Renal cortical epithelial cell (primary cell): ENCODE measurements around the gene PRR33. TPM values are rescaled to one million over a fixed set of nuclear protein-coding genes. Genes with fewer than 3 reads are reported as not detected.

Source experiments
- DNase-seq: peaks from one replicate; pipeline ENCODE4 v3.0.0-alpha.2; 2011; ENCODE audit warnings: low read depth
- total RNA-seq: library from RNA; depleted of rRNA; stranded (reverse); fragments of >200 nt; gene quantifications from 2 replicates; pipeline ENCODE4 v1.2.3, GENCODE V29; 2014

Gene PRR33
- total RNA-seq, 1 donor from 2014 or later = not detected

DNA sequence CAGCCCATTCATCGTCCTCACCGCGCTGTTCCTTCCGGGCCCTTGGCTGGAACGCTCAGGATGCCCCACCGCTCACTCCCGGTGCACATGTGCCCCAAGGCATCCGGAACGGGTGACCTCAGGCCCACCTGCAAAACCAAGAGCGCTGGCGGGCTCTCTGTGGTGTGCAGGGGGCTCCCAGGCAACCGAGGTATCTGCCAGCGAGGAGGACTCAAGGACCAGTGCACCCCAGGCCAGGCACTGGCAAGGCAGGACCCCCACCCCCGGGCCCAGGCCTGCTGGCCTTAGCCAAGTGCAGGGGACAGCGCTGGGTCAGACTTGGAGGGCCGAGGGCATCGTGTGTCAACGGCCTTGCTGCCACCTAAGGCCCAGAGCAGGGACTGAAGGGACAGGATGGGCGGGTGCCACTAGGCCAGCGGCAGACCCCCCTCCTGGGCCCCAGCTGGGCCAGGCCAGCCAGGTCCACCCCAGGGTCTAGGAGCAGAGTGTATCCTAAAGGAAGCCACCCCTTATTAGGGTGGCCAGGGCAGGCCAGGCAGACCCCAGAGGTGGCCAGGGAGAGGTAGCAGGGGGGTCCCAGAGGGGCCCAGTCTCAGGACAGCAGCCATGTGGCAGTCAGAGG lies 36.3 kb upstream of the PRR33 start:
- no peak for DNase-seq

DNA sequence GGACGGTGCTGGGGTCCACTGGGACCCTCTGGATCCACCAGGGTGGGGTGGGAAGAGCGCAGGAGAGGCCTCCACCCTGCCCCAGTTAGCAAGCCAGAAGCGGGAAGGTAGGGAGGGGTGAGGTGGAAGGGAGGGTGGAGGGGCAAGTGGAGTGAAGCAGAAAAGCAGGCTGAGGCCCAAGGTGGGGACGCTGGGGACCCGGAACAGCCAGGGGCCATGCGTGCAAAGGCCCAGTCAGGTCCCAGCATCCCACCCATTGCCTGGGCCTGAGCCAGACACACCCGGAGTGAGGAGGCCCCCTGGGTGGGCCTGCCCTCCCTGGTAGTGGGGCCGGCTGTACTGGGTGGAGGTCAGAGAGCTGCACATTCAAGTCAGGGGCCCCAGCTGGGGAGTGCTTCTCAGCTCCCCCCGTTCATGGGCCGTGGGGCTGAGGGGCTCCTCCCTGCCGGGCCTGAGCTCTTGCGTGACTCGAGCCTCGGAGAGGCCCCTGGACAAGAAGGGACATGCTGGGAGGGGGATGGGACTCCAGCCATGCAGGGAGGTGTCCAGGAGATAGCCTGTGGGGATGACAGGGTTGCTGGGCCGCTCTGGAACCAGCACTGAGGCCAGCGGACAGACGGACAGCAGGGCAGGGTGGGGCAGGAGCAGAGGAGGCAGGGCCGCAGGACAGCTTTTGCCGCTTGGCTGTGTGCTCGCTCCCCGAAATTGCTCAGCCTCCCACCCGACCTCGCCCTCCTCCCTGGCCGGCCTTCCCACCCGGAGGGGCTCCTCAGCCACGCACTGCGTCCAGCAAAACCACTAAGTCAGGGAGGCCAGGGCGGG lies 35.5 kb upstream of the PRR33 start:
- DNase-seq = no peak

DNA sequence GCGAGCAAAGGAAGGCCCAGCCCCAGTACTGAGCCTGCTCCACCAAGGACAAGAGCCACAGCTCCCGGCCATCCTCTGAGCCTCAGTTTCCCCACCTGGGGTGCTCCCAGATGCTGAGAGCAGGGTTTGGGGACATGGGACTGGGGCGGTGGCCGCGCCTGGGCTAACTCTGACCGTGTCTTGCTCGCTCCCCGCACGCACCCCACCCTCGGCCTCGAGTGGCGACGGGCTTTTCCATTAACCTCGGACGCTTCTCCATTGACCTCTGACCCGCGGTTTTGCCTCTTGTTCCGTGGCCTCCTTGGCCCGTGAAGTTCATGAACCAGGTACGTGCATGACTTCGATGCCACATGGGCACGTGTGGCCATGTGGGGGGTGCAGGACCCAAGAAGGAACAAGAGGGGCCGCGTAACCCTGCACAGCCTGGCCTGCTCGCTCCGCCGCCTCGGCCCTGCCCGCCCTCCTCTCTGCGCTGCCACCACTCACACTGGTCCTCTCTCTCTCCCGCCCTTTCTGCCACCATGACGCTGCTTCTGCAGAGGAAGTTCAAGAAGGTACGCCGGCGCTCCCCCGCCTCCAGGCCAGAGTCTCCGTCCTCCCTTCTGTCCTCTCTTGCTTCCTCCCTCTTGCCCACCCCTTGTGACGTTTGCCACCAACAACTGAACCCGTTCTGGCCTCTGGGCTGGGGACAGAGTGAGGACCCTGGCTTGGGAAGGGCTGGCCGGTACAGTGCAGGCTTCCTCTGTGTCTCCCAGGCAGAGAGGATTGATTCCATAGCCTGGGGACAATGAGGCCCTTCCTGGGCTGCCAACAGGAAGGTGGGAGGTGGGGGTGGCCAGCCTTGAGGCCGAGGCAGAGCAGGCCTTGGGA lies 34.7 kb upstream of the PRR33 start:
- DNase-seq = no peak

DNA sequence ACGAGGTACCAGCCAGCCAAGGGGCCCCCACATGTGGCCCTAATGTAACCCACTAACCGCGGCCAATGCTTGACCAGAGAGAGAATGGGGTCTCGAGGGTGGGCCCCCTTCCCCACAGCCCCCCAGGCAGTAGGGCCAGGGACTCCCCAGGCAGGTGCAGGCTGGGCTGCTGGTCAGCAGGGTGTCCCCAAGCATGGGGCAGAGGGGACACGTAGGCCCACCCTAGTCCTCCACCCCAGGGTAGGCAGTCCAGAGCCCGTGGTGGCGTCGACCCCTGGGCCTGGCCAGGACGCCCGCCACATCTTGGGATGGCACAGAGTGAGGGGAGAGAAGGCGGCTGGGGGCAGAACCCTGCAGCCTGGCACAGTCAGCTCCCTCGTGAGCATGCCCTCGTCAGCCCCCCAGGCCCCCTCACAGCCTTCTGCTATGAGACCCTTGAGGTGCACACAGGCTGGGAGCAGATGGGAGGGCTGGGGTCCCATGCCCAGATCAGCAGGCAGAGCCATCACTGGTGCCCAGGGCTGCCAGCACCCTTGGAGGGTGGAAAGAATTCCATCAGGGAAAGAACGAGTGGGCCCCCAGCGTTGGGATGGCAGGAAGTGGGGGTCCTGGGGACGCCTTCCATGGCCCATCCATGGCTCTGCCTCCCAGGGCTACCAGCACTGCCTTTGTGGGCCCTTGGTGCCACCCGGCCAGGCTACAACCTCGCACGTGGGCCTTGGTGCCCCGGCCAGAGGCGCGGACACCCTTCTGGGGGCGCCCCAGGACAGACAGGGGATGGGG lies 33.9 kb upstream of the PRR33 start:
- no peak for DNase-seq

DNA sequence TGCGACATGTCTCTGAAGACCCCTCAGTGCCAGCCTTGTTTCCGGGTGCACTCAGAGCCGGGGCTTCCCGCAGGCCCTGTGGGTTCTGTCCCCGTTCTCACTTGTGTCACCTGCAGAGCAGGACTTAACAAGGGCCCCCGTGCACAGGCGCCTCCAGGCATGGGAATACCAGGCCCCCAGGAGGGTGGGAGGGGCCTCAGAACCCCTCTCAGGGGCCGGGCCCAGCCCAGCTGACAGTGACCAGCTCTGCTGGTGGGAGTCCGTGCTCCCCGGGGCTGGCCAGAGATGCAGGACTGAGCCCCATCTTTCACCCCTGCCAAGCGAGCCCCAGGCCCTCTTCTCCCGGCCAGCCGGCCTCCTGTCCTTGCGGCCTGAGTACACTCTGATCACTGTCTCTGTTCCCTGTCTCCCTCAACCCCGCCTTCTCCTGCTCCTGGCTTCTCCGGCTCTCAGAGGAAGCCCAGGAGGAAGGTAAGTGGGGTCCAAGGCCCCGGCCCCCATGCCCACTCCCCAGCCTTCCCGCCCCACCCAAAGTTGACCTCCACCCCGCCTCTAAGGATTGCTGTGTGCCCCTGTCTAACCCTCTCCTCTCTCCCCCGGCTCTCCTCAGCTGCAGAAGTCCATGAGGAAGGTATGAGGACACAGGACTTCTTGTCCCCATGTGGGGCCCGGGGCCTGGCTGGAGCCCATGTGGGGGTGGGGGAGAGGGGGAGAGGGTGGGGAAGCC lies 33.1 kb upstream of the PRR33 start:
- DNase-seq = no peak

DNA sequence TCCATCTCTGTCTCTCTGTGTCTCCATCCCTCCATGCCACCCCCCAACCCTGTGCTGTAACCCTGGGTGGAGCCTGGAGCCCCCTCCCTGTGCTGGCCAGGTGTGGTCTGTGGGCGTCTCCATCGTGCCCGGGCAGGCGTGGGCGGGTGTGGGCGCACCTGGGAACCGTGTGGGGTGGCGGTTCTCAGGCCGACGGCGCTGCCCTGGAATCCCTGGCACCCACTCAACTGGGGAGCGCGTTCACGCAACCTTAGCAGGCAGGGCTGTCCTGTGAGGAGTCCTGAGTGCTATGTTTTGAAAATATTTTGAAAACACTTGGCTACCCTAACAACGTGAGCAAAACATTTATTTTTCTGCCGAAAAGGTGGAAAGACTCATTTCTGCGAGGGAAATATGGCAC lies 32.5 kb upstream of the PRR33 start:
- no peak for DNase-seq

DNA sequence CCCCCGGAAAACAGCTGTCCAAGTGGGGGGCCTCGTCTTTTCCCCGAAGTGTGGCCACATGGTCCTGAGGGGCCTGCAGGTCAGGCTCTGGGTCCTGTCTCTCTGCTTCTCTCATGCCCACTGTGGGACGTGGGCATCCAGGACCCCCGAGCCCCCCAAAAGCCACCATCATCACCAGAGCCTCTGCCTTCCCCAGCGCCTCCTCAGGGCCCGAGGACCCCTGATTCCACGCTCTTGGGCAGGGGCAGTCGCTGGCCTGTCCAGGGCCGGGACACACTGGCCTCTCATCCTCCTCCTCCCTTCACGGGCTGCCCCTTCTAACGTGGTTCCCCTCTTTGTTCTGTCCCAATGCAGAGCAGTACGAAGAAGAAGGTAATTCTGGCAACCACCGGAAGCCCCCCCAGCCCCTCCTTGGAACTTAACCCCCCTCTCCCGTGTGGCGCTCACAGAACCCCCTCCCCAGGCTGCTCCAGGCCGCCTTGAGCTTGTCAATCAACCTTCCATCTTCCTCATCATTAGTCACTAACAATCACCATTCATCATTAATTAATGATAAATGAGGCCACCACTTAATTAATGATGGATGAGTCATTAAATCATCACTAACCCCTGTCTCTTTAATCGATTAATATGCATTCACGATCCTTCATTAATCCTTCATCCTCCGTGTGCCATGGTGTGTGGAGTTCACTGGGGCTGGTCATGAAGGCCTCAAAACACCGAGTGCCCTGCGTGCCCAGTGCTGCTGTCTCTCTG lies 31.7 kb upstream of the PRR33 start:
- no peak for DNase-seq

DNA sequence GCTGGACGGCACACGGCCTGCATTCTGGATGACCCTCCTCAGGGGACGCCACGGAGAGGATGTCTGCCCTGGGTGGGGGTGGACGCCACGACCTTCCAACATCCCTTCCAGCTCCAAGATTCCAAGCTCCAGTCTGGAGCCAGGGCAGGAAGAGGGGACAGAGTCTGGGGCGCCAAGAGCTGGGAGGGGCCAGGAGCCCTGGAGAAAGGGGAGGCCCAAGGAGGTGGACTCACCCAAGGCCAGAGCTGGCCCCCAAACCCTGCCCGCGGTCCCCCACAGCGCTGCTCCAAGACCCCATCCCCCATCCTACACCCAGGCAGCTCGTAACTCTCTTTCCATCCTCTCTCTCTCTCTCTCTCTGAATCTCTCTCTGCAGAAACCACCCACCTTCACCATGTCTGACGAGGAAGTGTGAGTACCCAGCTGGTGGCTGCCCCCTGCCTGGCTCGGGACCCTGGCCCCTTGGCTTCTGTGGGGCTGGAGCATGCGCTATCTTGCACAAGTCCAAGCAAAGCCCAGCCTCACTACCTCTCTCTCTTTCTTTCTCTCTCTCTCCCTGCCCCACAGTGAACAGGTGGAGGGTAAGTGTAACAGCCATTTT lies 30.9 kb upstream of the PRR33 start:
- no peak for DNase-seq

DNA sequence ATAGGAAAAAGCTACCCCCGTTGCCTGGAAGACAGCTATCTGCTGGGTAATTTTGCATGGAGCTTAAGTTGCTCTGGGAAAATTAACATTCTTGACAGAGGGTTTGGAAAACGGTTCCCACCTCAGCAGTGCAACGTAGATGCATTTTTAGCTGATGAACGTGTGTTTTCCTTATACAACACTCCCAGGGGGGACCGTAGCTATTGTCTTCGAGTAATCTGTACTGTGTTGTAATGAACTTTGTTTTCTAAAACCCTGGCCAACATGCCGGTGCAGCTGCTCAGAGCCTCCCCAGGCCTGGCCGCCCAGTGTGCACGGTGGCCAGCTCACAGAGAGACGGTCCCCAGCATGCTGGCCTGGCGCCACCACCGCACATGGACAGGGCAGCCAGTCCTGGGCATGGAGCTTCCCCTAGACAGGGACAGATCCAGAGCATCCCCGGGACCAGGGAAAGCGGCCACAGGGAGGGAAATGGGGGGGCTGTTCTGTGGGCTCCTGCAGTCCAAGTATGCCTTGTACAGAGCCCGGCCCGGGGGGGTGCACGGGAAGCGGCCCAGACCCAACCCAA lies 30.0 kb upstream of the PRR33 start:
- DNase-seq = no peak

DNA sequence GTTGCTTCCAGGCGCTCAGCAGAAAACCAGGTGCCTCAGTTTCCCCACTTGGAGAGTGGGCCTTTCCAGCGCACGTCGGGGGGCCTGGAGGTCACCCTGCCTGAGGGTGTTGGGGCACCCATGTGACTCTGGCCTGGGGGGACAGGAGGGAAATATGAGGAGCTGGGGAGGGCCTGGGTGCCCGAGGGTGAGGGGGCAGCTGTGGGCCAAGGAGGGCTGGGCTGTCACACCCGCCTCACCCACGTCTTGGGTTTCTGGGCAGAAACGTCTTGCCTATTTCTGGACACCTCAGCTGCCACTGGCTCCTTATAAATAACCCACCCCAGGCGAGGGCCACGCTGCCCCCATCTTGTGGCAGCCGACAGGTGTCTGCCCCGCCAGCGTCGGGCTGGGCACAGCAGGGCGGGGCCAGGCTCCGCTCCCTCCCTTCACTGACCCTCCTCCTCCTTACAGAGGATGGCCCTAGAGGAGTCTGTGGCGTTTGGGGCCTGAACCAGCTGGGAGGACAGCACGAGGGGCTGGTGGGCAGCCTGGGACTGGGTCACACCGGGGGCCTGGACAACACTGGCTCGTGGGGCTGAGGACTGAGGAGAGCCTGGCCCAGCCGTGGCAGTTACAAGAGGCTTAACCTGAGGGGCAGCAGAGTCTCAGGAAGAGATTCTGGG lies 29.3 kb upstream of the PRR33 start:
- no peak for DNase-seq

DNA sequence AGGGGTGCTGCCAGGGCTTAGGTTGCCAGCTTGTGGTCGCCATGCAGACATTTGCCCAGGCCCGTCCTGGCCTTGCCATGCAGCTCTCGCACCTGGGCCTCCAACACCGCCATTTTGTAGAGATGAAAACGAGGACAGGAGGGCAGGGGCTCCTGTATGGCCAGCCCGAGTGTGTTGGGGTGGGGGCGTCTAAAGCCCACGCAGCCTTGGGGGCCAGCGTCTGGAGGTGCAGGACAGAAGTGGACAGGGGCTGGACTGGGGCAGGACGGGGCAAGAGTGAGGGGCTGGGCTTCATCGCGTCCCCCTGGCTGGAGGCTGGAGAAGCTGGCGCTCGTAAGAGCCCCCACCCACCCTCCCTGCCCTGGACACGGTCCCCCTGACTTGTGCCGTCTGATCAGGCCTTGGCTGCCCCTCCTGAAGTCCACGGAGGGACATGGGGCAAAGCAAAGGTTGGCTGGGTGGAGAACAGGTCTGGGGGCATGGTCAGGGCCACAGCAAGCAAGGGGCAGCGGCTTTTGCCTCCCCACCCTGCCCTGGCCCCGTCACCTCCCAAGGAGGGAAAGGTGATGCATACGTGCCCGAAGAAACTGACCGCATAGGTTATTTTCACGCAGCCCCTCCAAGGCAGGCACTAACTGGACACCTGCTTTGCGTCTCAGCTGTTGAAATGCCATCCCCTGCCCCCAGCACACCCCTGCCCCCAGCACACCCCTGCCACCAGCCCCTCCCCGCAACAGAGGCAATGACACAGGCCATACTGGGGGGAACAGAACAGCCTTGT lies 28.6 kb upstream of the PRR33 start:
- DNase-seq = no peak

DNA sequence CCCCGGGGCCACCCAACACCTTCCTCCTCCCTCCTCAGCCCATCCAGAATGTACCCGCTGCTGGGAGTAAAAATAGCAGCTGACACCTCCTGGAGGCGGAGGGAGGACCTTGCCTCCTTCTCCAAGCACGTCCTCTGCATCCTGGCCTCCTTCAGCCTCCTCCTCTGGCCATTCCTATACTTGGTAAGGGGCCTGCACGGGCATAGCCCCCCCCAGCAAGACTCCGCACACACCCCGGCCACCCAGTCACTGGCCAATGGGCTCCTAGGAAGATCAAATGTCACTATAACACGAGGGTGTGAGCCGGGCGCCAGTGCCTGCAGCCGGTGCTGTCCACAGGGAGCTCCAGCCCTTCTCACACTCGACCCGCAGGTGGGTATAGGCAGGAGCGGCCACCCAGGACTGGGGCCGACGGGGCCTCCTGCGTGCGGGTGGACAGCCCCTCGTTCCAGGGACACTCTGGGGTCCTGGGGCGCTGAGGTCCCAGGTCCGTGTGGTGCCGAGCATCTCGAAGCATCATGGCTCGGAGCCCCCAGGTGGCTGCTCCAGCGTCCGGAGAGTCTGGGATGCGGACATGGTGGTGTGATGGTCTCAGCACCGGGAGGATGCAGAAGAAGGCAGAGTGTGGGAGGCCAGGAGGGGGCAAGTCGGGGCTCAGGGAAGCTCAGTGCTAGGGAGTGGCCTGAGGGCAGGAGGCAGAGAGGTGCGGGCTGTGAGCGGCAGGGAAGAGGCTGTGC lies 27.9 kb upstream of the PRR33 start, which contains the start of gene TNNT3:
TNNT3 (plus strand) TSS at position 313 of the 737 bp plus-strand sequence. CDS start 3,172 bp downstream, outside the sequence.
- DNase-seq = no peak

DNA sequence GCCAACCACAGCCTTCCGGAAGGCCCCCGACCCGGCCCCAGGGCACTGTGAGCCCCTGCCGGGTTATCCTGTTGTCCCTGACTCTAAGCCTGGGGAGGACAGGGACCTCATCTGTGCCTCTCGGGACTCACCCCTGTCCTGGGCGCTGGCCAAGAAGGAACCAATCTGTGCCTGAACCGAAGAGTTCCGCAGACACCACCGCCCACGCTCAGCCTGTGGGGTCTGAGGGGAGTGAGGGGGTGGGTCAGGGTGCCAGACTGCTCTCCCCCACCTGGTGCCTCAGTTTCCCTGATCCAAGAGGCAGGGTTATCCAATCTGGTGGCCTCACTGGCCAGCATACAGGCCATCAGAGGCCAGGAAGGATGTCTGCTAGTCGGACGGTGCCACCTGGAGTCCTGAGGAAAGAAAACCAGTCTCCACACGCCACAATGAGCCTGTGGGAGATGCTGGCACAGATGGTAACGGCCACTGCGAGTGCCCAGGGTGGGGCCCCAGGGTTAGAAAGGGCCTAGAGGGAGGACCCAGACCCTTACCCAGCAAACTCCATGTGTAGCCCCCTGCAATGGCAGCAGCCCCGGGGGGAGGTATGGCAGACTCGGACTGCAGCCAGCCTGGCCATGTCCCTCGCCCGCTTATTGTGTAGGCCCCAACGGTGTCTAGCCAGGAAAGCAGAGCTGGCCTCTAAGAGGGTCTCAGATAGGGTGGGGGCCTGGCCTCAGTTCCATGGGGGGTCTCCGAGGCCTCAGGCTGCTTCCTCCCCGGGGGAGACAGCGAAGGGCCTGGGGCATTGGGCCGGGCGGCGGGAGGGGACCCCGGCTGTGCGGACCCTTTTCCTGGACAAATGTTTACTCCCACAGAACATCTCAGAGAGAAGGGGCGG lies 27.0 kb upstream of the PRR33 start:
- no peak for DNase-seq

DNA sequence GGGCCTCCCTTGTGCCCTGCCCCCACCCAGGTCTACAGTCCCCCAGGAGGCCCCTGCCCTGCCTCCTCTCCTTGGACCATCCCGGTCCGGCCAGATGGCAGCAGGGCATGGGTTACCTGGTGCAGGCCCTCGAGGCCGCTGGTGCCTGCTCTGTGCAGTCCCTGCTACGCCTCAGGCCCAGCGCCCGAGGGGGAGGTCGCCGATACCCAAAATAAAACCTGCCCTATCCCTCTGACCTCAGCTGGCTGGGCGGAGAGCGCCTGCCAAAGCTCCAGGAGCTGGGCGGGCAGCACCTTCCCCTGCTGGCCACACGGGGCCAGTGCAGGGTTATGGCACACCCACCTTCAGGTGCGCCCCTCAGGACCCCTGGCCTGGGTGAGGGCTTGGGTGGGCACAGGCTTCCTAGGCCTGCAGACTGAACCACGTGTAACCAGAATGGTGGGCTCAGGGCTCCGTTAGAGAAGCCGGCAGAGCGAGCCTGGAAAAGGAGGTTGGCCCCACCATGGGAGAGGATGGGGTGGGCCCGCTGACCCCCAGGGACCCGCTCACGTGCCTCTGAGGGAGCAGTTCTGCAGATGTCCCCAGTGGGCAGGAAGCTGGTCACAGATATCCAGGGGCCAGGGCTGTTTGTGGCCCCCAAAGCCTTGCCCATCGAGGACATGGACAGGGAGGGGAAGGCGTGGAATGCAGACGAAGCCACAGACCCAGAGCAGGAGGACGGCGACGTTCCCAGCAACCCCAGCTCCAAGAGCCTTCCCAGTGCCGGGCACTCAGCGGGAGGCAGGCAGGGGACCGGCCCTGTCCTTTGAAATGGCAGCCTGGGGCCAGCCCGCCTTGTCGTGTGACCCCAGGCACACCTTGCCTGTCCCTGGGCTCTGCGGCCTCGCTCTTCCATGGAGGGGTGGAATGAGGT lies 26.1 kb upstream of the PRR33 start:
- no peak for DNase-seq

DNA sequence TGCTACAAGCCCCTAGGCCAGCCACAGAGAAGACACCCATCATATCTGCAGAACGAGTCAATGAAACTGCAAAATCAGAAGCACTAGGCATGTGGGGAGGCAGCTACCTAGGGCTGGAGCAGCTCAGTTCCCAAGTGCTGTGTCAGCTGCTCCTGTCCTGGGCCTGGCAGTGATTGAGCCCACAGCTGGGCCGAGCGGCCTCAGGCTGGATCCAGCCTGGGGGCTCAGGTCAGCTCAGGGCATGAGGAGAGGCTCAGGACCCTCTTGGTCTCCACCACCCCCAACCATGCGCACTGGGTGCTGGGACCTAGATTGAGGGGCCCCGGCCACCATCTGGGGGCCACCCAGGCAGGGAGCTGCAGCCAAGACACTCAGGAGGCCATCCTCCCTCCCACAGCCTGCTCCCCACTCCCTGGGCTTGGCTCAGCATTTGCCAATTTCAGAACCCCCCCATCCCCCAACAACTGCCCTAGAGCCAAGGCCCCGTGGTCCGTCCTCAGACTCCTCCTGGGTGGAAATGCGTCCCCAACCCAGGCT lies 25.4 kb upstream of the PRR33 start:
- no peak for DNase-seq
